ENCODE data around the gene PLCD3.

The PLCD3 gene

DNA sequence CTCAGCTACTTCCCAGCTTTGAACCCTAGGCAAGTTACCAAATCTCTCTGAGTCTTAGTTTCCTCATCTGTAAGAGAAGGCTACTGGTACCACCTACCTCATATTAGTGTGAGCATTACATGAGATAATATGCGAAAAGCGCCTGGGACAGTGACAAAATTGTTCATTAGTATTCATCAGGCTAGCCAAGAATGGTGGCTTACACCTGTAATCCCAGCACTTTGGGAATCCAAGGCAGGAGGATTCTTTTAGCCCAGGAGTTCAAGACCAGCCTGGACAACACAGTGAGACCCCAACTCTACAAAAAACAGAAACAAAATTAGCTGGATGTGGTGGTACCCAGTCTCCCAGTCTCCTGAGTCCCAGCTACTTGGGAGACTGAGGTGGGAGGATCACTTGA is 3.3 kb downstream of the PLCD3 start:
- H3K36me3 ChIP-seq (ENCODE audit: control insufficient read depth, low read length): no peaks in the 10 kb centered on the region
- no peak overlapping the region for H3K4me2 ChIP-seq (ENCODE audit: low read length)
- H3K27ac ChIP-seq (ENCODE audit: low read depth, low read length): no peak overlapping the region
- peaks cover 3% of the 10 kb centered on the region; the same call in 1 of the 2 replicates for H3F3A ChIP-seq (ENCODE audit: control insufficient read depth, insufficient read depth)
- no peaks in the 10 kb centered on the region for H3K79me2 ChIP-seq (ENCODE audit: control insufficient read depth, low read length)
- peaks cover 12% of the 10 kb centered on the region for H3K4me1 ChIP-seq (ENCODE audit: control insufficient read depth, low read length)
- H3K9me2 ChIP-seq (replicated peaks; ENCODE audit: control insufficient read depth, low read length): no peaks in the 10 kb centered on the region
- no peaks in the 10 kb centered on the region for H3K9me3 ChIP-seq (ENCODE audit: control insufficient read depth, insufficient read depth, low read length)
- TF ChIP-seq, protein P1, sequence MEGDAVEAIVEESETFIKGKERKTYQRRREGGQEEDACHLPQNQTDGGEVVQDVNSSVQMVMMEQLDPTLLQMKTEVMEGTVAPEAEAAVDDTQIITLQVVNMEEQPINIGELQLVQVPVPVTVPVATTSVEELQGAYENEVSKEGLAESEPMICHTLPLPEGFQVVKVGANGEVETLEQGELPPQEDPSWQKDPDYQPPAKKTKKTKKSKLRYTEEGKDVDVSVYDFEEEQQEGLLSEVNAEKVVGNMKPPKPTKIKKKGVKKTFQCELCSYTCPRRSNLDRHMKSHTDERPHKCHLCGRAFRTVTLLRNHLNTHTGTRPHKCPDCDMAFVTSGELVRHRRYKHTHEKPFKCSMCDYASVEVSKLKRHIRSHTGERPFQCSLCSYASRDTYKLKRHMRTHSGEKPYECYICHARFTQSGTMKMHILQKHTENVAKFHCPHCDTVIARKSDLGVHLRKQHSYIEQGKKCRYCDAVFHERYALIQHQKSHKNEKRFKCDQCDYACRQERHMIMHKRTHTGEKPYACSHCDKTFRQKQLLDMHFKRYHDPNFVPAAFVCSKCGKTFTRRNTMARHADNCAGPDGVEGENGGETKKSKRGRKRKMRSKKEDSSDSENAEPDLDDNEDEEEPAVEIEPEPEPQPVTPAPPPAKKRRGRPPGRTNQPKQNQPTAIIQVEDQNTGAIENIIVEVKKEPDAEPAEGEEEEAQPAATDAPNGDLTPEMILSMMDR (IDR thresholded peaks at IDR 0.05; ENCODE audit: low read depth, low read length, poor library complexity, severe bottlenecking): no peak
- TF ChIP-seq EZH2phosphoT487 (IDR thresholded peaks at IDR 0.05; ENCODE audit: borderline replicate concordance, low read length): no peak
- H3K4me3 ChIP-seq (ENCODE audit: low read length): no peak overlapping the region
- H3K27me3 ChIP-seq (ENCODE audit: control insufficient read depth, low read length): peaks cover 16% of the 10 kb centered on the region
- 0 out of 2 replicates have a peak, but pooled peaks cover 4% of the 10 kb centered on the region for H4K20me1 ChIP-seq (ENCODE audit: control insufficient read depth, insufficient read depth, low read depth, low read length)

DNA sequence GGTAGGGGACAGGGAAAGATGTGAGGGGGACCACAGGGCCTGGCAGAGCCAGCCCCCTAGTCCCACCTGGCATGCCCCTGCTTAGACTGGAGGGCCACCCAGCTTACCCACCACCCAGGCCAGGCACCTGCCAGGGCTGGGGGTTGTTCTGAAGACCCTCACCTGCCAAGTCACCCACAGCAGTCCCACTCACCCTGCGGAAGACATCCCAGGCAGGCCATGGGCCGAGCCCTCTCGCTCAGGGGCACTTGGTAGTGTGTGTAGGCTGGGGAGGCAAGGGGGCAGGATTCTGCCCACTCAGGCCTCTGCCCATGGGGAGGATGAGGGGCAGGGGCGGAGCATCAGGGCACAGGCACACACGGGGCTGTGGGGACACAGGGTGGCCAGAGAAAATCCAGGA is 4.0 kb downstream of the PLCD3 start:
- peaks cover 16% of the 10 kb centered on the region for H3K27me3 ChIP-seq (ENCODE audit: control insufficient read depth, low read length)
- no peaks in the 10 kb centered on the region for H3F3A ChIP-seq (ENCODE audit: control insufficient read depth, insufficient read depth)
- no peak overlapping the region for H3K27ac ChIP-seq (ENCODE audit: low read depth, low read length)
- H3K4me2 ChIP-seq (ENCODE audit: low read length): no peak overlapping the region
- 0 out of 2 replicates have a peak, but pooled peaks cover 4% of the 10 kb centered on the region for H4K20me1 ChIP-seq (ENCODE audit: control insufficient read depth, insufficient read depth, low read depth, low read length)
- H3K36me3 ChIP-seq (ENCODE audit: control insufficient read depth, low read length): no peaks in the 10 kb centered on the region
- H3K9me2 ChIP-seq (replicated peaks; ENCODE audit: control insufficient read depth, low read length): no peaks in the 10 kb centered on the region
- no peak overlapping the region for H3K4me3 ChIP-seq (ENCODE audit: low read length)
- H3K79me2 ChIP-seq (ENCODE audit: control insufficient read depth, low read length): no peaks in the 10 kb centered on the region
- TF ChIP-seq, protein P1 (IDR thresholded peaks at IDR 0.05; ENCODE audit: low read depth, low read length, poor library complexity, severe bottlenecking): no peak
- no peak for TF ChIP-seq EZH2phosphoT487 (IDR thresholded peaks at IDR 0.05; ENCODE audit: borderline replicate concordance, low read length)
- H3K9me3 ChIP-seq (ENCODE audit: control insufficient read depth, insufficient read depth, low read length): no peaks in the 10 kb centered on the region
- peaks cover 12% of the 10 kb centered on the region for H3K4me1 ChIP-seq (ENCODE audit: control insufficient read depth, low read length)

DNA sequence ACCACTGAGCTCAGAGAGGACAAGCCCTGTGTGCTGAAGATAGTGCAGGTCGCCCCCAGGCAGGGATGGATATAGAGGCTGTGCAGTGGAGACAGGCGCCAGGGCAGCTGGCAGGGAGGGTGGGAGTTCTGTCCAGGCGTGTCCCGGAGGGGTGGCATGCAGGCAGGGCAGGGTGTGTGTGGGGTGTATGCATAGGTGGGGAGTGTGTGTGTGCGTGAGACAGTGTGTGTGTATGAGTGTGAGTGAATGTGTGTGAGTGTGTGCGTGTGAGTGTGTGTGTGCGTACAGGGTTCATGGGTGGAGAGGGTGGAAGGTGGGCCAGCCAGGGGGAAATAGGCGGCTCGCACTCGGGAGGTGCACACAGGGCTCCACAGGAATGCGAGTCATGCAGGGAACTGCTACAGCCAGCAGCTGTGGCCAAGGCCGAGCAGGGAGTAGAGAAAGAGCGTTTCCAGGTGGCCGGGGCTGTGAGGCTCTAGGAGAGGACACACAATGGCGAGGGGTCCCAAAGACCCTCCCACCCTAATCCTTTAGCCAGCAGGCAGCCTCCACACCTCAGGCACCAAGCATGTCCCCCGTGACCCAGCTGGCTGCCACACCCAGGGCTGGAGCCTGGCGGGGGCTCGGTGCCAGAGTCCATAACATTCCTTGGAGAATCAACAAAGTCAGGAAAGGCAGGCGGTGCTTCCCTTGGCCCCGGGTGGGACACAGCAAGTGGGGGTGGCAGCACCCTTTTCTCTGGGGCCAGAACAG is 4.6 kb downstream of the PLCD3 start:
- Histone ChIP-seq H3K79me2 (ENCODE audit: control insufficient read depth, low read length) (no peaks in the 10 kb centered on the region), H3K9me3 (ENCODE audit: control insufficient read depth, insufficient read depth, low read length) (no peaks in the 10 kb centered on the region), H3K4me2 (ENCODE audit: low read length) (no peak overlapping the region)

More for the DNA sequence above, 4.6 kb downstream of the PLCD3 start:
- no peaks in the 10 kb centered on the region for H3K36me3 ChIP-seq (ENCODE audit: control insufficient read depth, low read length)
- no peak overlapping the region for H3K27ac ChIP-seq (ENCODE audit: low read depth, low read length)
- no peaks in the 10 kb centered on the region for H3K9me2 ChIP-seq (replicated peaks; ENCODE audit: control insufficient read depth, low read length)
- no peak overlapping the region for H3K4me3 ChIP-seq (ENCODE audit: low read length)
- H3K4me1 ChIP-seq (ENCODE audit: control insufficient read depth, low read length): peaks cover 8% of the 10 kb centered on the region
- H3F3A ChIP-seq (ENCODE audit: control insufficient read depth, insufficient read depth): no peaks in the 10 kb centered on the region
- peaks cover 16% of the 10 kb centered on the region for H3K27me3 ChIP-seq (ENCODE audit: control insufficient read depth, low read length)
- TF ChIP-seq, protein P1 (IDR thresholded peaks at IDR 0.05; ENCODE audit: low read depth, low read length, poor library complexity, severe bottlenecking): no peak
- TF ChIP-seq EZH2phosphoT487 (IDR thresholded peaks at IDR 0.05; ENCODE audit: borderline replicate concordance, low read length): no peak
- H4K20me1 ChIP-seq (ENCODE audit: control insufficient read depth, insufficient read depth, low read depth, low read length): 0 out of 2 replicates have a peak, but pooled peaks cover 4% of the 10 kb centered on the region

All from DOHH2 (cell line).